NCI-H2196 (cell line): ENCODE measurements around the gene CH25H.

Experiments
- DNase-seq: peaks from one replicate; lab custom pipeline; 2025; ENCODE audit not compliant: unreplicated experiment; lab: John Stamatoyannopoulos, UW

Gene CH25H

GRCh38 chr10:89158446-89158845 is 48.7 kb downstream of the CH25H start:
- no peak for DNase-seq

- DNase-seq: no peak
Observed at GRCh38 chr10:89156161-89156835, 50.8 kb downstream of the CH25H start.
